IPS-18c (cell line): ENCODE results near the gene NDUFC2.
A peak's percentile ranks its signal among the peaks of the same experiment; 100 is the strongest.
"Not testable (repeated sequence)": the region's sequence is repeated elsewhere in the genome, so short reads cannot be mapped to it uniquely, and the experiment has no call there.

ENCODE experiments used
- H3K4me3 ChIP-seq: 2 replicates; pipeline ENCODE4 v1.7.0; 2013; ENCODE audit warnings: low read depth, mild to moderate bottlenecking, low read length, moderate library complexity; ENCODE audit not compliant: insufficient read depth
- H3K9me3 ChIP-seq: one replicate; pipeline ENCODE4 v1.6.1; 2013; ENCODE audit warnings: mild to moderate bottlenecking, low read length, moderate library complexity; ENCODE audit not compliant: control insufficient read depth, insufficient read depth

Gene NDUFC2

GRCh38 chr11:78082146-78082545 lies 2.5 kb upstream of the NDUFC2 start:
- no peaks in the 10 kb centered on the region for H3K9me3 ChIP-seq
- H3K4me3 ChIP-seq: no peak overlapping the region

- Histone ChIP-seq H3K9me3 (no peaks in the 10 kb centered on the region), H3K4me3 (no peak overlapping the region)
Observed at GRCh38 chr11:78081583-78081982, 1.9 kb upstream of the NDUFC2 start.

DNA sequence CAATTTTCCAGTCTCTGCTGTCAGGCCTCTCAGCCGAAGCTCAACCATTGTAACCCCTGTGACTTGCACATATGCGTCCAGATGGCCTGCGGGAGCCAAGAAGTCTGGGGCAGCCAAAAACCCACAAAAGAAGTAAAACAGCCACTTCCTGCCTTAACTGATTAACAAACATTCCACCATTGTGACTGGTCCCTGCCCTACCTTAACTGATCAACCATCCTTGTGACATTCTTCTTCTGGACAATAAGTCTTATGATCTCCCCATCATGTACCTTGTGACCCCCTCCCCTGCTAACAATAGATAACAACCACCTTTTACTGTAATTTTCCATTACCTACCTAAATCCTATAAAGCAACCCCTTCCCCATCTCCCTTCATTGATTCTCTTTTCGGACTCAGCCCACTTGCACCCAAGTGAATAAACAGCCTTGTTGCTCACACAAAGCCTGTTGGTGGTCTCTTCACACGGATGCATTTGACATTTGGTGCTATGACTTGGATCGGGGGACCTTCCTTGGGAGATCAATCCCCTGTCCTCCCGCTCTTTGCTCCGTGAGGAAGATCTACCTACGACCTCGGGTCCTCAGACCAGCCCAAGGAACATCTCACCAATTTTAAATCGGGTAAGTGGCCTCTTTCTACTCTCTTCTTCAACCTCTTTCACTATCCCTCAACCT lies 1.3 kb upstream of the NDUFC2 start:
- Histone ChIP-seq H3K9me3 (no peaks in the 10 kb centered on the region), H3K4me3 (no peak overlapping the region)

DNA sequence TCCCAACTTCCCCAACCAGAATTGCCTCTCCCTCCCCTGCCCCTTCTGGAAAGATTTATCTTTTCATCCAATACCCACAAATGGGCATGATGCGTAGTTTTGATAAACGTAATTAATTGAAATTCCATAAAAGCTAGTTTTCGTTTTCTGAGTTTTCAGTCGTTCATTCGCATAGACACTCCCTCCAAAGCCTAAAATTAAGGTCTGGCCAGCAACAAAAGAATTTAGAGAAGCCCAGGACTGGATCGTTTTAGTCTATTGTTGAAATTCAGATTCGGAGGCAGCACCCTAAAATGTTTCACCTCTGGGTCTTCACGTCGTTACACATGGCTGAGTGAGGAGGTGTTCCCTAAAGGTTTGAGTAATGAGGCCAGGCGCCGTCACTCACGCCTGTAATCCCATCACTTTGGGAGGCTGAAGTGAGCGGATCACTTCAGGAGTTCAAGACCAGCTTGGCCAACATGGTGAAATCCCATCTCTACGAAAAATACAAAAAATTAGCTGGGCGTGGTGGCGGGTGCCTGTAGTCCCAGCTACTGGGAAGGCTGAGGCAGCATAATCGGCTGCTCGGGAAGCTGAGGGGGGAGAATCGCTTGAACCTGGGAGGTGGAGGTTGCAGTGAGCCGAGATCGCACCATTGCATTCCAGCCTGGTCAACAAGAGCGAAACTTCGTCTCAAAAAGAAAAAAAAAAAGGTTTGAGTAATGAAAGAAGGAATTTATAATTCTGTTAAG lies 589 bp upstream of the NDUFC2 start:
- peak overlapping the region; percentile 96 for H3K4me3 ChIP-seq
- no peaks in the 10 kb centered on the region for H3K9me3 ChIP-seq

- peak overlapping the region; percentile 96 for H3K4me3 ChIP-seq
- H3K9me3 ChIP-seq: no peaks in the 10 kb centered on the region
Observed at GRCh38 chr11:78078218-78079167, 1.2 kb downstream of the NDUFC2 start.

- not testable (repeated sequence) for H3K4me3 ChIP-seq, H3K9me3 ChIP-seq
Observed at GRCh38 chr11:78077592-78077991, 2.1 kb downstream of the NDUFC2 start.

GRCh38 chr11:78076733-78077403 lies 2.8 kb downstream of the NDUFC2 start:
- Histone ChIP-seq H3K4me3 (no peak overlapping the region), H3K9me3 (no peaks in the 10 kb centered on the region)

- no peaks in the 10 kb centered on the region for H3K9me3 ChIP-seq
- no peak overlapping the region for H3K4me3 ChIP-seq
Observed at GRCh38 chr11:78074756-78075155, 4.9 kb downstream of the NDUFC2 start.

- no peaks in the 10 kb centered on the region for H3K9me3 ChIP-seq
- no peak overlapping the region for H3K4me3 ChIP-seq
Observed at GRCh38 chr11:78072455-78072854, 7.2 kb downstream of the NDUFC2 start.

DNA sequence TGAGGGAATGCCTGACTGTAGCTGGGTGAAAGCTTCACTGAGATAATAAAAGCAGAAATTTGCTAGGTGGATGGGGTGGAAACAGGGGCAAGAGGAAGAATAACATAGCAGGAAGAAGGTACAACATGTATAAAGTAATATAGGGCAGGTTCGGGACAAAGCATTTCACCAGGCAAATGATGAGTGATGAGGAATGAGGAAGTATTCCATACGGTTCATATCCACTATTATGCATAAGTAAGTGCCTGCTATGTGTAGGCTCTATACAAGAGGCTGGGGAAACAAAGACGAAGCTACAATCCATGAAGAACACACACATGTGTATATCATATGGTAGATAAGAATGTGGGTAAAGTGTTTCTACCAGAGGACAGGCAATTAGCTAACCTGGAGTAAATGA lies 7.9 kb downstream of the NDUFC2 start:
- Histone ChIP-seq H3K4me3 (no peak overlapping the region), H3K9me3 (peaks cover under 1% of the 10 kb centered on the region)

DNA sequence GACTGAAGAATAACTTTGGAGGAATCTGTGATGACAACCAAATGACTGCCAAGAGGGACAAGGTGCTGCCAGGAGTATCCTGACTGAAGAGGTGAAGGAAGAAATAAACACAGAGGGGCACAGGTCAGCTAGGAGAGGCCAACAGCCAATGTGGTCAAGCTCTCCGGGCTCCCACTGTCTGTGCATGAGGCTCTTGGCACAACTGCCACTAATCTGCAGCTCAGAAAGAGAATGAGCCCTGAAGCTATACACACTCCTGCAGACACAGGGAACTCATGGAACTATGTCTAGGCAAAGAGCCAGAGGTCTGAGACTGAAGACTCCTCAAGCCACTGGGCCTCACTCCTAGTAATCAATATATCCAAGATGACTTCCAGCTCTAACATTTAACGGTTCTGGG lies 9.0 kb downstream of the NDUFC2 start:
- H3K4me3 ChIP-seq: no peak overlapping the region
- H3K9me3 ChIP-seq: peaks cover 2% of the 10 kb centered on the region

DNA sequence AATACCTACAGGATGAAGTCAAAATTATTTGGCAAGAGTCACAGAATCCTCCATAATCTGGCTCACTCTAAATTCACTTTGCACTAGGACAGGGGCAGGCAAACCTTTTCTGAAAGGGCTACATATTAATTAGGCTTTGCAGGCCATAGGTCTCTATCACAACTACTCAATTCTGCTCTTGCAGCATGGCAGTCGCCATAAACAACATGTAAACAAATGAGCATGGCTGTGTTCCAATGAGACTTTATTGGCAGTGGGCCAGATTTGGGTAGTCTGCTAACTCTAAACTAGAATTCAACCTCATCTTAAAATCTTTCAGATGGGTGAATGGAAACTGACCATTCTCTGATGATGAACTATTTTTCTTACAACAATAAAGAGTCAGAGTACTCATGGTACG lies 10.2 kb downstream of the NDUFC2 start:
- no peak overlapping the region for H3K4me3 ChIP-seq

GRCh38 chr11:78067704-78068103 lies 12.0 kb downstream of the NDUFC2 start:
- Histone ChIP-seq H3K4me3 (no peak overlapping the region), H3K9me3 (peaks cover 2% of the 10 kb centered on the region)

More for the DNA sequence above, 10.2 kb downstream of the NDUFC2 start:
- peaks cover 2% of the 10 kb centered on the region for H3K9me3 ChIP-seq

DNA sequence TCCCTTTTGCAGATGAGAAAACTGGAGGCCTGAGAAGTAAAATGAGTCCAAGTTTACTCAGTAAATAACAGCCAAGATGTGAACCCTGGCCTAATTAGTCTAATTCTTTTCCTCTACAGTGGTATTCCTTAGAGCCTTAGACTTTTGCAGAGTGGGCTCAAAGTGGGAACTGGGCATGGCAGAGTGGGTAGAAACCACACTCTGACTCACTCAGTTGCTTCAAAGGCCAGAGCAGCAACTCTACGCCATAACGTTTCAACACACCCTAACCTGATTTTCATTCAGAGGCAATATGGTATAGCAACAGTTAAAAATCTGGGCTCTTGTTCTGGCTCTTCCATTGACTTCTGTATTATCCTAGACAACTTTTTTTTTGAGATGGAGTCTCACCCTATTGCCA lies 13.2 kb downstream of the NDUFC2 start:
- Histone ChIP-seq H3K9me3 (peaks cover 2% of the 10 kb centered on the region), H3K4me3 (no peak overlapping the region)

DNA sequence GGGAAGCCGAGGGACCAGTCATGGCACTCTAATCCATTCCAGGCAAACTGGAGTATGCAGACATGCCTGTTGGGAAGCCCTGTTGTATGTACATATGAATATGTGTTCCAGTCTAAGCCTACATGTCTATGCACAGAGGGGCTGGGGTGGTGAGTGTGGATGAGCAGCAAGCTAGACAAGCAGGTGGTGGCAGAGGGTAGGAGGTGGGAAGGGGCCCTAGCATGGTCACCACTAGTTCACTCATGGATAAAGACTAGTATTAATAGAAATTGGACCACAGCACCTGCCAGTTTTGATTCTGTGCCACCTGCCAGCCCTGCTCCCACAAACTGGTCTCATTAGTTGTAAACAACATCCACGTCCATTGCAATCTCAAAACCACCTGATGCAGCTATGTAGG lies 14.5 kb downstream of the NDUFC2 start:
- Histone ChIP-seq H3K9me3 (peaks cover 2% of the 10 kb centered on the region), H3K4me3 (no peak overlapping the region)

DNA sequence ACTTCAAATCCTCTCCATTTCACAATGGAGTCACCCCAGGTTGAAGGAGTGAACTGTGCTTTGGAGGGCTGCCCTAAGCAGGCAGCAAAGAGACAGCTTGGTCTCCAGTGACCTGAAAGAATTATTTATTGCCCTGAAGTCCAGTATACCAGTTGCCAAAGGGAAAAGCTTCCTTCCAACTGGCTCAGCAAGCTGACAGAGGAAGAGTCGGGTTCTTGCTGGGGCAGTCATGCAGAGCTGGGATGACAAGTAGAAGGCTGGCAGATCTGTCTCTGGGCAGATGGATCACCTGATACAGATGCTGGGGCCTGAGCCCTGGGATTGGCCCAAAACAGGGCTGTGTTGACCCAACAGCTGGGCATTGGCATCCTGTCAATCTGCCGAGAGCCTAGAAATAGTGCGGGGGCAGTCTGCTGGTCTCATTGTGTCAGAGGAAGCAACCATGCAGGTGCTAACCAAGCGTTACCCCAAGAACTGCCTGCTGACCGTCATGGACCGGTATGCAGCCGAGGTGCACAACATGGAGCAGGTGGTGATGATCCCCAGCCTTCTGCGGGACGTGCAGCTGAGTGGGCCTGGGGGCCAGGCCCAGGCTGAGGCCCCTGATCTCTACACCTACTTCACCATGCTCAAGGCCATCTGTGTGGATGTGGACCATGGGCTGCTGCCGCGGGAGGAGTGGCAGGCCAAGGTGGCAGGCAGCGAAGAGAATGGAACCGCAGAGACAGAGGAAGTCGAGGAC lies 16.1 kb downstream of the NDUFC2 start, which contains the start of gene THRSP:
Gene THRSP, plus strand, starts transcription at position 422 of the 742 bp plus-strand sequence. Its CDS starts 21 bp downstream, at position 443.
- Histone ChIP-seq H3K9me3 (peaks cover 2% of the 10 kb centered on the region), H3K4me3 (no peak within 1 kb of the TSS)
